Cardiac fibroblast (primary cell): ENCODE measurements around the gene ELK3.

Experiments used
- DNase-seq, 2 donors: peaks; one replicate each; pipeline versions ENCODE4 v3.0.0 to v3.0.0-alpha.2; 2010; ENCODE audit warnings: low read depth in 2 of 2
- H3K4me3 ChIP-seq, 2 donors: replicated peaks in 1 of 2; 1 replicate in 1 of 2; 2 replicates in 1 of 2; pipeline ENCODE4 v1.5.1; 2011; ENCODE audit warnings: low read depth in 2 of 2, low read length in 2 of 2, mild to moderate bottlenecking in 2 of 2, moderate library complexity in 1 of 2
- CTCF ChIP-seq: IDR thresholded peaks from one replicate; pipeline ENCODE4 v1.5.1; 2011; ENCODE audit warnings: low read depth, mild to moderate bottlenecking, low read length, inconsistent platforms

ELK3 gene

GRCh38 chr12:96297504-96297903, 103.3 kb downstream of the ELK3 start:
- no peak for TF ChIP-seq CTCF
- no peak overlapping the region for H3K4me3 ChIP-seq
- DNase-seq = no peak

- DNase-seq = no peak
- H3K4me3 ChIP-seq = no peak overlapping the region
- TF ChIP-seq CTCF = no peak
These were observed 105.9 kb downstream of the ELK3 start for GRCh38 chr12:96300064-96300463.

GRCh38 chr12:96301732-96302131, 107.6 kb downstream of the ELK3 start:
- TF ChIP-seq CTCF = no peak
- H3K4me3 ChIP-seq = no peak overlapping the region

GRCh38 chr12:96302687-96303310, 108.6 kb downstream of the ELK3 start:
- DNase-seq = no peak
- no peak overlapping the region for H3K4me3 ChIP-seq
- TF ChIP-seq CTCF = no peak

More at GRCh38 chr12:96301732-96302131, 107.6 kb downstream of the ELK3 start:
- no peak for DNase-seq

GRCh38 chr12:96303653-96304052, 109.5 kb downstream of the ELK3 start:
- no peak for TF ChIP-seq CTCF
- no peak overlapping the region for H3K4me3 ChIP-seq
- DNase-seq = peak; percentile 20 to 43

GRCh38 chr12:96305665-96306064, 111.5 kb downstream of the ELK3 start:
- TF ChIP-seq CTCF = no peak
- no peak overlapping the region for H3K4me3 ChIP-seq
- DNase-seq = no peak

- DNase-seq = peak; percentile 34 to 36
- no peak for TF ChIP-seq CTCF
- no peak overlapping the region for H3K4me3 ChIP-seq
These were observed 114.7 kb downstream of the ELK3 start for GRCh38 chr12:96308881-96309280.
